Stimulated activated CD4-positive, alpha-beta T cell treated with anti-CD3 and anti-CD28 coated beads, TNF-alpha, amount 100 ng/mL, for 24 hours (primary cell): ENCODE results near the gene POLD2.

Experiments used
- DNase-seq, 3 experiments: peaks; one replicate each; pipeline ENCODE4 v3.0.0-alpha.2; 2020; ENCODE audit warnings: low read depth in 3 of 3

Gene POLD2

DNA sequence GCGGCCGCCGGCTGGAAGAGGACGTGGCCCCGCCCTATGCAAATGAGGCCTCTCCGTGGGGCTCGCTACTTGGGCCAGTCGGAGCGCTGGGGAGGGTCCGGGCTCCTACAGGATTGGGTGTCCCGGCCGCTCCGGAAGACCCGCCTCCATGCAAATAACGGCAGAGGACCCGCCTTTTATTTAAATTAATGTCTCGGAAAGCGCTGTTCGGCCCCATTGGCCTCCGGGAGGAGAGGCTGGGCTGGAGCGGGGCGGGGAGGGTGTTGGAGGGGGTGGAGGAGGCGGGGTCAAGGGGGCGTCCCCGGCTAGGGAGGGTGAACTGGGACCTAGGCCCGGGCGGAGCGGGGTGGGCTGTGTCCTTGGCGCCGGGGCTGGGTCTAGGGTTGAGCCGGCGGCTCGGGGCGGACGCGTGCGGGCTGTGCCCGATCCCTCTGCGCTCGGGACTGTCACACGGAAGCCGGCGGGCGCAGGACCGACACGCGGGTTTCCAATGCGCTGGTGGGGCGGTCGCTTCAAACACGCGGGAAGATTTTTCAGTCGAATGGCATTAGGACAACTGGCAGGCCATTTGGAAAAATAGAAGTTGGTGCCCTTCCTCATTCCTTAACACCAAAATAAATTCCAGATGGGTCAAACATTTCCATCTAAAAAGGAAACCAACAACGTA lies 40.7 kb downstream of the POLD2 start:
- peak; percentile 96 to 98 (median 97) for DNase-seq

DNA sequence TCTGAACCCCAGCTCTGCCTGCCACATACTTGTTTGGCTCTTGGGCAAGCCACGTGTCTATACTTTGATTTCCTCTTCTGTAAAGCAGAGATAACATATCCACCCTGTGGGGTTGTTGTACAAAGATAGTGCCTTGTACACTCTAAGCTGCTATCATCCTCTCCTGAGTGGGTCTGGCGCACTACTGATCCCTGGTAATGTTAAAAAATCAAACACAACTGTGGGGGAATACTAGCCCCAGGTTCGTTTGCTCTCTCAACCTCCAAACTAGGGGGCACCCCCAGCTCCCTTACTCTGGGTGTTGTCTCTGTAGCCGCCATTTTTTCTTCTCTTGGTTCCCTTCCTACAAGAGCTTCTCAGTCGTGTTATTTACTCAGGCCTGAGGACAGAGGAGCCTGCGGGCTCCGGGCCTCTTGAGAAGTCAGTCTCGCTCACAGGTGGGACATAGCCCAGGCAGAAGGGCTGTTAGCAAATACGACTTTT lies 42.0 kb downstream of the POLD2 start:
- no peak for DNase-seq

DNA sequence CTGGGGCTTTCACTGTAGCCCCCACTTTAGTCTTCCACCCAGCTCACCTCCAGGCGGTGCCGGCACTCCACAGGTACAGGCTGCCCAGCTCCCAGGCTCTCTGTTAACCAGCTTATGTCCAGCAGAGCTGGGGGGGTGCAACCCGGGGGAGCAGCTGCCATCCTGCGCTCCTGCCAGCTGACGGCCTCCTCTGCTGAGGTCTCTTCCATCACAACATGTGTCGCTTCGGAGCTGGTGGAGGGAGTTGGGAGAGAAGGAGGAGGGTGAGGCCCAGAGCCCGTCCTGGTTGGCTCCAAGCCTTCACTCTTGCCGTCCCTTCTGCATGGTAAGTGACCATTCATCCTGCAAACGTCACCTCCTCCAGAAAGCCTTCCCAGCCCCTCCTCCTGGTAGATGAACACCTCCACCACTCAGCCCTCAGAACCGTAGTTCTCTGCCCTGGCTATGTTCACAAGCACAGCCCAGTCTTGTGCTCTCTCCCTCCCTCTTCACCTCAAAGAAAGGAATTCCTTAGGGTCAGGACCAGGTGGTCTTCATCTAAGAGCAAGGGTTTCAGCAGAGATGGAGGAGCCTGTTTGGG lies 42.6 kb downstream of the POLD2 start:
- no peak for DNase-seq

DNA sequence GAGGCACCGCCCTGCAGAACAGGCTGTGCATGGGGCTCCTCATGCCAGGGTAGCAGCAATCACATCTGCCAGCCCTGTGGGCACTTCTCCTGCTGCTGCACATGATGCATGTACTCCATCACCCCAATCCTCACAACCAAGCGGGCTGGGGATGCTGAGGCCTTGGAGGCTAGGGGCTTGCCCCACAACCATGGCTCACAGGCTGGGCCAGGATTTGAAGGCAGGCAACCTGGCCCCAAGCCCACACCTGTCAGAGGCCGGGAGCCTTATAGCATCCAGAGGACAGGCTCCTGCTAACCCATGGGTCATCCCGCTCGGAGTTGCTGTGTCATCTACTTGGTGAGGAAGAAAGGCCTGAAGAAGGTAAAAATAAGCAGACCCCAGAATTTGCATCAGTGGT lies 43.2 kb downstream of the POLD2 start:
- no peak for DNase-seq

DNA sequence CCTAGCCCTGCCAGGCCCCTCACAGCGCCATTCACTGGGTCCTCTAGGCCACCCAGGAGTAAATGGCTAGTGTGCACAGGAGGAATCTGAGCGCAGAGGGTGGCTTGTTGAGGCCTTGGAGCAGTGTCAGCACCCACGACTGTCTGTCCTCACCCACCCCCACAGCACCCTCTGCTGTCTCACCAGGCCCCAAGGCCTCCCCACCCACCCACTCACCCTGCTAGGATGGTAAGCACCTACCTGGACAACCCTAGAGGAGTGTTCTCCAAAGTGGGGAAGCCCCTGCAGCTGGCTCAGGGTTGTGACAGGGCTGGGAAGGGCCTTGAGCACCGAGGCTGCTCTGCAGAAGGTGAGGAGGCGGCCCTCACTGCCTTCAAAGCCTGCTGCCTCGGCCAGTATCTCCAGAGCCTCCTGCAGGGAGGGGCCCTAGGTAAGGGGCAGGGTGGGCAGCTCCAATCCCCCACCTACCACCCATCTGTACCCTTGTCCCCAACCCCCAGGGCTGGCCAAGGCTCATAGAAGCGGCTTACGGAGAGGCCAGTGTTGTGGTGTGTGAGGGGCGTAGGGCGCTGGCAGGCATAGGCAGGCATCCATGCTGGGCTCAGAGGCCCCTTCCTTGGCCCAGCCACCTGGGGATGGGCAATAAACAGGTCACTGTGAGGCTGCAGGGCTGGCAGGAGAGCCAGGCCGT lies 43.9 kb downstream of the POLD2 start:
- no peak for DNase-seq

DNA sequence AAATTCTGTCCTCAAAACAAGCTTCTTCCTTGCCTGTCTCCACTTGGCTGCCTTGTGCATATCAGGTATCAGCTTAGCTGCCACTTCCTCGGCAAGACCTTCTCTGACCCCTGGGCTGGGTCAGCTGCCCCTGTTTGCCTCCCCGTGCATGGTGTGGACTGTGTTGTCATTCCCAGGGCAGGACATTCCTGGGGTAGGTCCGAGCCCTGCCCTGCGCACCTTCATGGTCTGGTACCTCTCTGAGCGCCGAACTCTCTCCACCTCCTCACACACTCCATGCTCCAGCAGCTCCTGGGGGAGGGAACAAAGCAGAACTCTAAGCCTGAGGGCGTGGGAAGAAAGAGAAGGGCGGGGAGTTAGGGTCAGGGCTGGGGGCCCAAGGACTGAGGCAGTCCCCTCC lies 44.8 kb downstream of the POLD2 start:
- DNase-seq, result no peak

DNA sequence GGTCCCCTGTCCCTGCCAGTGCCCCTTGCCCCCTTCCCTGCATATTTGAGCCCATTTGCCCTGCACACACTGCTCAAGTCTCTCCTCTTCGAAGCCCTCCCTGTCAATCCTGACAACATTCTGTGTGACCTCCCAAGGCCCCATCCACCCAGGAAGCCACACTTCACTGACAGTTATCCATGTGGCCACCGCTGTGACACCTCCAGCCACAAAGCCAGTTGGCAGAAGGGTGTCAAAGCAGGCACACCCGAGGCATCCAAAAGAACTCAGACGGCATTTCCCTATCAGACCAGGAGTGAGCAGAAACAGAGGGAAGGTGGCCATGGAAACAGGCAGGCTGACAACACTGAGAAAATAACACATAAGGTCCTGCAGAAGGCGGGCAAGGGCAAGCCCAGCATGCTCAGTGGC lies 45.7 kb downstream of the POLD2 start:
- DNase-seq, result no peak

DNA sequence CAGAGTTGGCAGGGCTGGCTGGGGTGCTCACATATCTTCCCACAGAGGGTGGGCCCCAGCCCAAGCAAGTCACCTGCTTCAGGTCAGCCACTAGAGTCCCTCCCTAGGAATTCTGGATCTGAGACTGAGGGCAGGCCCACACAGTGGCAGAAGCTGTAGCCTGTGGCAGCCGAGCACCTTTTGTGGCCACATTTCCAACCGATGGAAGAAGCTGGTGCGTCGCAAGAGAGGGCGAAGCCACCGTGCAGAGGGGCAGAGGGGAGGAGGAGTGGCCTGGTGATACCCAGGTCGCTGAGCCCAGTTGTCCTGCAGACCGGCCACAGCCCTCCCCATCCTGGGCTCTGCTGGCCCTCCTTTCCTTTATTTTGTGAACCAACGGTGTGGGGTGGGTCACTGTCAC lies 46.3 kb downstream of the POLD2 start:
- DNase-seq, result no peak

DNA sequence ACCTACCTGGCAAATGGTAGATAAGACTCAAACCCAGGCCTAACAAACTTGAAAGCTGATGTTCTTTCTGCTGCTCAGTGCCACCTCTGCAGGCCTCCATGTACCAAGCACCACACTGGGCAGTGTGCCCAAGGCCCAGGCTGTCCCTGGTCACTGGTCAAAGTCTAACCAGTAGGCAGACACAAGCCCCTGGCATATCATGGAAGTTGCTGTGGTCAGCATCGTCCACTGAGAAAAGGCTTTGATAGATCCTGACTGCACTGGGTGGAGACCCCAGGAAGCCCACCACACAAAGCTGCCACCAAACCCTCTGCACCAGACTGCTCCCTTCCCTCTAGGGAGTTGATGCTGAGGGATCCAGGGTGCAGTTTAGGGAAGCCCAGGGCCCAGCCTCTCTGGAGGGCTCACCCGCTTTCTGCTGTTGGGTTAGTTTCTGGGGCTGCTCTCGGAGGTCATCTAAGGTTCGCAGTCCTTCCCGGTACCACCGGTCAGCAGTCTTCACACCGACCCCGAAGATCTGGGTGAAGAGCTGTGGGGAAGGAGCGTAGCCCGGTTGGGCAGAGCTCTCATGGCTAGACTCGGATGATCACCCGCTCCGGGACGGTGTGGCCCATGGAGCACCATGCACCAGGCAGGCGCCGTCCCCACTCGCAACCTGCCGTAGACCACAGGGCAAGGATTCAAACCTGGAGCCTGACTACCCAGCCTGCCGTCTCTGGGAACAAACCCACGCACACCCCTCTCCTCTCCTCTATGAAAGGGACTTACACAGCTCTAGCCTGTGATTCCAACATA lies 47.0 kb downstream of the POLD2 start:
- no peak for DNase-seq

DNA sequence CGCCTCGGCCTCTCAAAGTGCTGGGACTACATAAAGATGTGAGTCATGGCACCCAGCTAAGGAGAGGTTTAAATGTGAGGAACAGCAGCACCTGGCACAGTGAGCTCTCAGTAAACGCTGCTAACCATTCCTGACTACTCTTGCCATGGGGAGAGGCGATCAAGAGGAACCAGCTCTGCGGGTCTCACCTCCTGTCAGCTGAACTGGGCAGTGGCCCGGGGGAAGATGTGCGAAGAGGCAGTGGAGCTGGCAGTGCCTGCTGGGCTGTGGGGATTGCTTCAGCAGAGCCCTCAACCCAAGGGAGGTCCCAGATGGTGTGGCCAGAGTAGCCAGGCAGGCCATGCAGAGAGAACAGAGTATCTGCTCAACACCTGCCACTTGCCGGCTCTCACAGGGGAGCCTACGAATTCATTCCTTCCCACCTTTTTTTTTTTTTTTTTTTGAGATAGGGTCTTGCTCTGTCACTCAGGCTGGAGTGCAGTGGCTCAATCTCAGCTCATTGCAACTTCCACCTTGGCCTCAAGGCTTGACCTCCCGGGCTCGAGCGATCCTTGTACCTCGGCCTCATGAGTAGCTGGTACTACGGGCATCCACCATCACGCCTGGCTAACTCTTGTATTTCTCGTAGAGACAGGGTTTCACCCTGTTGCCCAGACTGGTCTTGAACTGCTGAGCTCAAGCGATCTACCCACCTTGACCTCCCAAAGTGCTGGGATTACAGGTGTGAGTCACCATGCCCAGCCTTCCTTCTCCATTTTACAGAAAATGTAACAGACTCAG lies 47.9 kb downstream of the POLD2 start:
- no peak for DNase-seq

DNA sequence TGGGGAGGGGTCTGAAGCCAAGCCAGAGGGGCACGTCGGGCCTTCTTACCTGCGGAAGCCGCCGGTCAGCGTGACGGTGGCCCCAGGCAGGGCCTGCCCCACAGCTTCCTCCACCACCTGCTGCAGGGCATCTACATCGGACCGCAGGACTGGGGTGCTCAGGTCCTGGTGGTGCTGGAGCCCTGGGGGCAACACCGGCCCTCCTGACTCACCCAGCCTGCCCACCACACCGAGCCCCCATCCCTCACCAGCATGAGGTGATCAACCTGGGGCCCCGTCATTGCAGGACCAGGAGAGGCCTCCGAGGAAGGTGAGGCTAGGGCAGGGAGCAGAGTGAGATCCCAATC lies 49.0 kb downstream of the POLD2 start:
- DNase-seq, result no peak

DNA sequence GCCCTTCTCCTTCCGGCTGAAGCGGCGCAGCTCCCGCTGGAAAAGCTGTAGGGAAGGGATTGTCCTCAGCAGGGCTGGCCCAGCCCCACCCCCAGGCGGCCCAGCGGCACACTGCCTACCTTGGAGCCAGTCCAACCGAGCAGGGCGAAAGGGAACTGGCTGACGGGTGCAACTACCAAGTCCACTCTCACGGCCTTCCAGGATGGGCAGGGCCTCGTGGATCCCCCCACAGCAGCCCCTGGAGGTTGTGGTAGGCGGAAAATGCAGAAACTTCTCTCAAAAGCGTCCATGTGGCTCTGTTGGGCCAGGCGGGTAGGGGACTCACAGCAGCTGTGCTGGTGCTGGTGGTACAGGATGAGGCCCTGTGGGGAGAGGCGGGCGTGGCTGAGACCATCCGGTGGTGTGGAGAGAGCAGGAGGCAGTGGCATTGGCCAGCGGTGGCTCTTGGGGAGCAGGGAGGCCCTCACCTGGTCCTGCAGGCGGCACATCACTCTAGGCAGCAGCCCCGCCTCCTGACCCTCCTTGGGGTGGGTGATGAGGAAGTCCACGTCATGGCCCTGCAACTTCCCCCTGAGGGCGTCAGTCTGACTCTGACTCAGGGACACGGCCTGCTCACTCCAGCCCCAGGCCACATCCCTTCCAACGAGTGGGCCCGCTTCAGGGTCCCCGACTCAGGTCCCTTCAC lies 49.5 kb downstream of the POLD2 start:
- DNase-seq, result no peak

DNA sequence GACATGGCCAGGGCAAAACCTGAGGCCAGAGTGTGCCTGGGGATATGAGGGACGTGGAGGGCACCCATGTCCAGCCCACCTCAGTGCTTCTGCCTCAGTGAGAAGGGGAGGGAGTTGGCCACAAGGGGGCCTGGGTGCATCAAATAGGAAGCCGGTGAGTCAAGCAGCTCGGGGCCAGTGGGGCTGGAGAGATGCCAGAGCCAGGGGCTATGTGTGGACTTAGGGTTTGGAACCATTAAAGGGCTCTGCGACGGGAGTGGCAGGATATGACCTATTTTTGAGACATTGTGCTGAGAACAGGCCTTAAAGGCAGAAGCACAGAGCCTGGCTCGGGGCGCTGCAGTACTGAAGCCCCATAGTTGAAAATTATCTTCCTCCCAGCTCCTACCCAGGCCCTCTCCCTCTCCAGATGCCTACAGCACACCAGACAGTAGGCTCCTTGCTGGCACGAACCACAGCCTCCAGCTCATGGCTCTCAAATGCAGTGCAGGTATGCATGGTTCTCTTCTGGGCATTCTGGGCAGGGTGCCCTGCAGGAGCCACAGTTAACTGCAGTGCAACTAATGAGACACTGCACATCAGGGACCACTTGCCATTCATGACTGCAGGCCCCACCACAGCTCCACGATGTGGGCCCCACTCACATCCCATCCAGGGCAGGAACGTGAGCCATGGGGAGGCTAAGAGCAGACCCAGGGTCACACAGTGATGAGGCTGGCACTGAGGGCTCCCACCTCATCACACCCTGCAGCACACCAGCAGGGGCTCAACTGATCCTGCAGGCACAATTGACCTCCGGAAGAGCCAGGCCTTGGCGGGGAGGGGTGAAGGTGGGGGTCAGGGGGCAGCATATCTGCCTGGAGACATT lies 50.8 kb downstream of the POLD2 start:
- DNase-seq, result peak in 1 of 3 experiments; percentile 39

DNA sequence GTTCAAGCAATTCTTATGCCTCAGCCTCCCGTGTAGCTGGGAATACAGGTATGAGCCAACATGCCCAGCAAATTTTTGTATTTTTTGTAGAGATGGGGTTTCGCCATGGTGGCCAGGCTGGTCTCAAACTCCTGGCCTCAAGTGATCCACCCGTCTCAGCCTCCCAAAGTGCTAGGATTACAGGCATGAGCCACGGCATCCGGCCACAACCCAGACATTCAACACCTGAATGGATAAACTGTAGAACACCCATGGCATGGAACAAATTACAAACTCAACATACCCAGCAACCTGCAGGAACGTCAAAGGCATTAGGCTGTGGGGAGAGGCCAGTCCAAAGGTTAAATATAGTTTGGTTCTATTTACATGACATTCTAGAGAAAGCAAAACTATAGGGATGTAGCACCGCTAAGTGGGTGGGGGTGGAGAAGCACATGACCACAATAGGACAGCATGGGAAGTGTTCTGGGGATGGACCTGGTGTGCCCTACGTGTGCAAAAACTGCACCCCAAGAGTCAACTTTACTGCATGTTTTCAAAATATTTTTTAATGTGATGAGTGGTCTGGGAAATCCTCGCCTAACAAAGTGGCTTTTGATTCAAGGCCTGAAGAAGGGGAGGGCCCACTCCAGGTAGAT lies 51.5 kb downstream of the POLD2 start:
- DNase-seq, result no peak

DNA sequence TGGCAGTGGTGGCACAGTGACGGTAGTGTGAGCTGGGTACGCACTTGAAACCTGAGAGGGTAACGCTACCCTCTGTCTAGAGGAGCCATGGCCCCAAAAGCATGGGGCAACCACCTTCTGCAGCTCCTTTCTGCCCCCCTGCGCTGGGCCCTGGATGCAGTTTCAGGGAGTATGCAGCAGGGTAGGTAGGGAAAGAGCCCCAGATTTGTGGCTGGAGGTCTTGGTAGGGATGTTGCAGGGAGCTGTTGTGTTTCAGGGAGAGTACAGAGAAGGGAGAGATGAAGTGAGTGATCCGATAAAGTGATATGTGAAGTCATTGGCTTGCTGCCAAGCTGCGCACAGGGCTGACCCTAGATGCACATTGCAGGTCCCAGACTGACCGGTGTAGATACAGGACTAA lies 55.3 kb downstream of the POLD2 start:
- DNase-seq, result no peak

DNA sequence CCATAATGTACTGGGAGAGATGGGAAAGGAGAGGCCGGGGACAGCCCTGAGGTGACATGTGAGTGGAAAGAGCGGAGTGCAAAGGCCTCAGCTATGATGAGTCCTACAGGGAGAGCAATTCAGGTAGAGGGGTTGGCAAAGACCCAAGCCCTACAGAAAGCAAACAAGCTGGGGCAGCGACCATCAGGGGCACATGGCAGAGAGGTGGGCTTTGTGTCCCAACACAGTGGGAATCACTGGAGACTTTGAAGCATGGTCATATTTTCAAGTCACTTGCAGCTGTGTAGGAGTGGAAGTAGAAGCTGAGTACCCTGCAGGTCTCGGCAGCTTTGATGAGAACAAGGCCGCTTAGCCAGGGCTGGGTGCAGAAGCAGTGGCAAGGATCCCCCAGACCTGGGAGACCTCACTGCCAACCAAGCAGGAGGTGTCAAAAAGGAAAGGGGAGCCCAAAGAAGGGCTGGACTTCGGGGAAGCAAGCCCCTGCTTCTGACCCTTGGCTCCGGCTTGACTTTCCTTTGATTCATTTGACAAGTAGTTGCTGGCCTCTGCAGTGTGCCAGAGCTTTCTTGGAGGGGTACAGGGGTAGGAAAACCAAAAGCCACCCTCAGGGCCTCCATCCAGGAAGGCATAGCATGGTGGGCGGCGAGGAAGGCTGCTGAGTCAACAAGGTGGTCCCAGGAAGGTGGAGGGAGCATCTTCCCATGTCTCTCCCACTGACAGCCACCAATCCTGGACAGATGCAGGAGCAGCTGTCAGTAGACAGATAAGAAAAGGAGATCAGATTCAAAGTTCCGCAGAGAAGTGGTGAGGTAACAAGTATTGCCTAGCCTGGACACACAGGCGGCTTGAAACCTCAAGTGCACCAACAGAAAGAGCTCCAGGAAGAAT lies 56.0 kb downstream of the POLD2 start:
- DNase-seq, result no peak

DNA sequence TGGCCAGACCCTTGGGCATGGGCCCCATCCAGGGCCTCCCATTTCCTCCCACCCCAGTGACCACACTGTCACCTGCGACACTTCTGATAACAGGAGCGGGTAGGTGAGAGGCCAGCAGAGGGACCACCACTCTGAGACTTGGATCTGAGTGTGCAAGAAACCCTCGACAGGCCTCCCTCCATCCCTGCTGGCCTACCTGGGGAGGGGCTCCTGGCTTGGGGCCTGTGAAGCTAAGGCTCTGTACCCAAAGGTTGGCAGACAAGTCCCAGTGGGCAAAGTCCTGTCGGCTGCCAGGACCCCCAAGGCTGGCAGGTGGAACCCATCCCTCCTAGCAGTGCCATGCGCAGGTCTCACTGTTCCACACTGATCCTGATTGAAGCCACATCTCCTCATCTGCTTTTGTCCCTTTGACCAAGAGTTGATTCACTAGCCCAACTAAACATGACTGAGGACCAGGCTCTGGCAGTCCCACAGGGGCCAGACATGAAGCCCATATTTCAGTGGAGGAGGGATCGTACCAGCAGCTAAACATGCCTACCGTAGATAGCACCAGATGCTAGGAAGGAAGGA lies 56.8 kb downstream of the POLD2 start:
- DNase-seq, result no peak

DNA sequence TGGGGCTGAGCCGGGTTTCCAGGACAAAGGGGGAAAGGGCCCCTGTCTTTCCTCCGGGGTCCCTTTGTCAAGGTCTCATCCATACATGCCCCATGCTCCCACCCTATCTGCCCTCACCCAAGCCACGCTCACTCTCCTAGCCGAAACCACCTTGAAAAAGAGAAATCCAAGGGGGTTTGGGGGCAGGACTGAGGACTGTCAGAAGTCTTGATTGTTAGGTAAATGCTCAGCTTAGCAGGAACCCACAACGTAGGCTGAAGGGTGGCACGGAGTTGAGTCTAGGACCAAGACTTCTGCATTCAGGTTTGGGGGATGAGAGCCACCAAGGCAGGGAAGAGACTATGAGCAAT lies 57.3 kb downstream of the POLD2 start:
- no peak for DNase-seq
